Panc1 (cell line): ENCODE measurements around the gene BLVRA.

Experiments
- CTCF ChIP-seq: fragments of 450-650 bp; IDR thresholded peaks from 2 replicates; pipeline ENCODE4 v1.5.1; 2017; ENCODE audit warnings: mild to moderate bottlenecking
- POLR2AphosphoS5 ChIP-seq: IDR thresholded peaks from 2 replicates; pipeline ENCODE4 v1.6.1; 2012; ENCODE audit warnings: mild to moderate bottlenecking, low read depth, low read length, moderate library complexity
- SIN3A ChIP-seq: IDR thresholded peaks from 2 replicates; pipeline ENCODE4 v1.6.1; 2012; ENCODE audit warnings: low read depth, mild to moderate bottlenecking, low read length, moderate library complexity, borderline replicate concordance; ENCODE audit not compliant: insufficient read depth
- TCF7L2 ChIP-seq: IDR thresholded peaks from 2 replicates; pipeline ENCODE4 v1.6.1; 2011; ENCODE audit warnings: mild to moderate bottlenecking, low read depth, low read length, inconsistent platforms
- TF ChIP-seq, protein P1 (sequence below), 2 experiments: IDR thresholded peaks; 2 replicates each; pipeline ENCODE4 v1.6.1; 2011 to 2012; ENCODE audit warnings: low read depth in 2 of 2, control low read depth in 1 of 2, low read length in 1 of 2, mild to moderate bottlenecking in 1 of 2, moderate library complexity in 1 of 2; ENCODE audit not compliant: insufficient read depth in 1 of 2

DNA sequence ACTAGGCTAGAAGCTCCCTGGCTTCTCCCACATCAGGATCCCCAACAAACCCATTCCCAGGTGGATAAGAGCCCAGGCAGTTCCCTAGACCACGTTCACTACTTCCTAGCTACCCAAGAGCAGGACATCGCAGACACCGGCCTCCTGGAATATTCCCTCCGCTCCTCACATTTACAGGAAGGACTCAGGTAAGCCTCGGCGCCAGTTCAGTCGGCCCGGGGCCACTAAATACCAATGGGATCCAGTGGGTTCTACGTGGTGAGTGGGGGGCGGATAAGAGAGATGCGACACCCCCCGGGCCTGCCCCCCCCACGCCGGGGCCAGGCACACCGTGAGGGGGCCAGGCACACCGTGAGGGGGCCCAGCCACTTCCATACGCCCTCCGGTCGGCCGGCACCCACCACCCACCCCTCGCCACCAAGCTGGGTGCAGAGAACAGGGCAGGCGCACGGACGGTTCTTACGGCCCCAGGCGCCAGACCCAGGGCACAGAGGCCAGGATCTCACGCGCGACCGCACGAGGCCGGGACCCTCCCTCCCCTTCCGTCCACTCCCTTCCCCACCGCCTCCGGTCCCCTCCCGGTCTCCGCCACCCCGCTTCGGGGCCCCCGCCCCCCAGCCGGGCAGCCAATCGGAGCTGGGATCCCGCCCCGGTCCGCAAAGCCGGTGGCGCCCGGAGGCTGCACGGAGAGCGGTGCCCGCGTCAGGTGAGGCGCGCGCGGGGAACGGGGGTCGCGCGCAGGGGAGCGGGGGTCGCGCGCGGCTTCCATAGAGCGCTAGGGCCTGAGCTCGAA lies at the start of gene BLVRA:
- no peak for TF ChIP-seq CTCF
- no peak for TF ChIP-seq POLR2AphosphoS5
- TF ChIP-seq, protein P1, sequence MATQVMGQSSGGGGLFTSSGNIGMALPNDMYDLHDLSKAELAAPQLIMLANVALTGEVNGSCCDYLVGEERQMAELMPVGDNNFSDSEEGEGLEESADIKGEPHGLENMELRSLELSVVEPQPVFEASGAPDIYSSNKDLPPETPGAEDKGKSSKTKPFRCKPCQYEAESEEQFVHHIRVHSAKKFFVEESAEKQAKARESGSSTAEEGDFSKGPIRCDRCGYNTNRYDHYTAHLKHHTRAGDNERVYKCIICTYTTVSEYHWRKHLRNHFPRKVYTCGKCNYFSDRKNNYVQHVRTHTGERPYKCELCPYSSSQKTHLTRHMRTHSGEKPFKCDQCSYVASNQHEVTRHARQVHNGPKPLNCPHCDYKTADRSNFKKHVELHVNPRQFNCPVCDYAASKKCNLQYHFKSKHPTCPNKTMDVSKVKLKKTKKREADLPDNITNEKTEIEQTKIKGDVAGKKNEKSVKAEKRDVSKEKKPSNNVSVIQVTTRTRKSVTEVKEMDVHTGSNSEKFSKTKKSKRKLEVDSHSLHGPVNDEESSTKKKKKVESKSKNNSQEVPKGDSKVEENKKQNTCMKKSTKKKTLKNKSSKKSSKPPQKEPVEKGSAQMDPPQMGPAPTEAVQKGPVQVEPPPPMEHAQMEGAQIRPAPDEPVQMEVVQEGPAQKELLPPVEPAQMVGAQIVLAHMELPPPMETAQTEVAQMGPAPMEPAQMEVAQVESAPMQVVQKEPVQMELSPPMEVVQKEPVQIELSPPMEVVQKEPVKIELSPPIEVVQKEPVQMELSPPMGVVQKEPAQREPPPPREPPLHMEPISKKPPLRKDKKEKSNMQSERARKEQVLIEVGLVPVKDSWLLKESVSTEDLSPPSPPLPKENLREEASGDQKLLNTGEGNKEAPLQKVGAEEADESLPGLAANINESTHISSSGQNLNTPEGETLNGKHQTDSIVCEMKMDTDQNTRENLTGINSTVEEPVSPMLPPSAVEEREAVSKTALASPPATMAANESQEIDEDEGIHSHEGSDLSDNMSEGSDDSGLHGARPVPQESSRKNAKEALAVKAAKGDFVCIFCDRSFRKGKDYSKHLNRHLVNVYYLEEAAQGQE (IDR thresholded peaks at IDR 0.05; ENCODE audit: insufficient read depth in 1 of 2, low read depth in 2 of 2, low read length in 1 of 2) = no peak
- no peak for TF ChIP-seq SIN3A
- no peak for TF ChIP-seq TCF7L2
